BJ (cell line): ENCODE data around the gene TGFBR3L. TPM values are rescaled to one million over a fixed set of nuclear protein-coding genes. Genes with fewer than 3 reads are reported as not detected.

Experiments used
- CTCF ChIA-PET: fragments of 350-600 bp; formaldehyde crosslinking; extraction: SDS; loops from one replicate; lab custom pipeline; 2021; ENCODE audit warnings: antibody characterized with exemption, inconsistent platforms; lab: Yijun Ruan, JAX
- POLR2A ChIA-PET: fragments of 300-600 bp; sonication (Branson Sonifier 250); formaldehyde crosslinking; extraction: SDS; loops from one replicate; lab custom pipeline; 2021; ENCODE audit warnings: antibody characterized with exemption; lab: Charles Lee
- DNase-seq: peaks from one replicate; pipeline ENCODE4 v3.0.0-alpha.2; 2011; ENCODE audit warnings: low read depth
- H3K27me3 ChIP-seq: 2 replicates; pipeline ENCODE4 v1.6.0; 2011; ENCODE audit warnings: low read length; ENCODE audit not compliant: control insufficient read depth, insufficient read depth
- H3K36me3 ChIP-seq: 2 replicates; pipeline ENCODE4 v1.5.1; 2011; ENCODE audit warnings: low read length; ENCODE audit not compliant: control insufficient read depth, insufficient read depth
- H3K4me3 ChIP-seq: 2 replicates; pipeline ENCODE4 v1.5.1; 2011; ENCODE audit warnings: low read depth, mild to moderate bottlenecking, control low read depth, low read length
- polyA plus RNA-seq: library from polyadenylated mRNA; depleted of rRNA; stranded (reverse); fragments of >200 nt; gene quantifications from 2 replicates; pipeline ENCODE4 v1.2.3, GENCODE V29; 2011; rRNA removed
- TF ChIP-seq, protein P1 (sequence below): IDR thresholded peaks from 2 replicates; pipeline ENCODE4 v1.5.1; 2011; ENCODE audit warnings: low read depth, mild to moderate bottlenecking, control low read depth, inconsistent platforms, low read length, moderate library complexity; ENCODE audit not compliant: insufficient read depth

TGFBR3L gene
- polyA plus RNA-seq, 1 experiment: 0.50 TPM

DNA sequence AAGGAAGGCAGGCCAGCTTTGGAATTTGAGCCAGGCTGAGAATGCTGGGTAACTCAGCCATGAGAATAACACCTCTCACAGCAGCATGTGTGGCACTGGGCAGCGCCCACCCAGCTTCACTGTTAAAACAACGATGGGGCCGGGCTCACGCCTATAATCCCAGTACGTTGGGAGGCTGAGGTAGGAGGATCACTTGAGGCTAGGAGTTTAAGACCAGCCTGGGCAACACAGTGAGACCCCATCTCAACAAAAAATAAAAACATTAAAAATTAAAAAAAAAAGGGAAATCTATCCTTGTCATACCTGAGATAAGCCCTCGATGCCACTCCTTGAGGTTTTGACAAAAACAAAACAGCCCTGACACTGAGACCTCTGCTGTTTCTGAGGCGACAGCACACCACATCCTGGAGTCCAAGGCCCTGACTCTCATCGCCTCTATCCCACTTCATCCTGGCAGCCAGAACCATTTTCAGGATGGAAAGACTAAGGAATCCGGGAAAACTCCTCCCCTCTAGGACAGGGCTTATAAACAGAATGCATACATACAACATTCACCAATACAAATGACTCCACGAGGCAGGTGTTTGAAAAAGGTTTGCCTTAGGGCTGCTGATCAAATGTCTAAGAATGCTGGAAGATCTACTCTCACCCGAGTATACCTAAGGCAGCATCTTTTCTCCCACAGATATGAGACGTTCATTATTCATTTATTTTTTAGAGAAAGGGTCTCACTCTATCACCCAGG, 51.5 kb downstream of the TGFBR3L start:
- Histone ChIP-seq H3K36me3 (peaks cover 22% of the 10 kb centered on the region), H3K4me3 (no peak overlapping the region), H3K27me3 (no peaks in the 10 kb centered on the region)
- DNase-seq: no peak
- TF ChIP-seq, protein P1, sequence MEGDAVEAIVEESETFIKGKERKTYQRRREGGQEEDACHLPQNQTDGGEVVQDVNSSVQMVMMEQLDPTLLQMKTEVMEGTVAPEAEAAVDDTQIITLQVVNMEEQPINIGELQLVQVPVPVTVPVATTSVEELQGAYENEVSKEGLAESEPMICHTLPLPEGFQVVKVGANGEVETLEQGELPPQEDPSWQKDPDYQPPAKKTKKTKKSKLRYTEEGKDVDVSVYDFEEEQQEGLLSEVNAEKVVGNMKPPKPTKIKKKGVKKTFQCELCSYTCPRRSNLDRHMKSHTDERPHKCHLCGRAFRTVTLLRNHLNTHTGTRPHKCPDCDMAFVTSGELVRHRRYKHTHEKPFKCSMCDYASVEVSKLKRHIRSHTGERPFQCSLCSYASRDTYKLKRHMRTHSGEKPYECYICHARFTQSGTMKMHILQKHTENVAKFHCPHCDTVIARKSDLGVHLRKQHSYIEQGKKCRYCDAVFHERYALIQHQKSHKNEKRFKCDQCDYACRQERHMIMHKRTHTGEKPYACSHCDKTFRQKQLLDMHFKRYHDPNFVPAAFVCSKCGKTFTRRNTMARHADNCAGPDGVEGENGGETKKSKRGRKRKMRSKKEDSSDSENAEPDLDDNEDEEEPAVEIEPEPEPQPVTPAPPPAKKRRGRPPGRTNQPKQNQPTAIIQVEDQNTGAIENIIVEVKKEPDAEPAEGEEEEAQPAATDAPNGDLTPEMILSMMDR: no peak
- CTCF ChIA-PET: interaction anchor here (13.0 kb wide), 1 partner anchor 37 kb away, joined by 98 read pairs; the partner anchor contains the start of gene ELAVL1
- POLR2A ChIA-PET: no interaction called here

DNA sequence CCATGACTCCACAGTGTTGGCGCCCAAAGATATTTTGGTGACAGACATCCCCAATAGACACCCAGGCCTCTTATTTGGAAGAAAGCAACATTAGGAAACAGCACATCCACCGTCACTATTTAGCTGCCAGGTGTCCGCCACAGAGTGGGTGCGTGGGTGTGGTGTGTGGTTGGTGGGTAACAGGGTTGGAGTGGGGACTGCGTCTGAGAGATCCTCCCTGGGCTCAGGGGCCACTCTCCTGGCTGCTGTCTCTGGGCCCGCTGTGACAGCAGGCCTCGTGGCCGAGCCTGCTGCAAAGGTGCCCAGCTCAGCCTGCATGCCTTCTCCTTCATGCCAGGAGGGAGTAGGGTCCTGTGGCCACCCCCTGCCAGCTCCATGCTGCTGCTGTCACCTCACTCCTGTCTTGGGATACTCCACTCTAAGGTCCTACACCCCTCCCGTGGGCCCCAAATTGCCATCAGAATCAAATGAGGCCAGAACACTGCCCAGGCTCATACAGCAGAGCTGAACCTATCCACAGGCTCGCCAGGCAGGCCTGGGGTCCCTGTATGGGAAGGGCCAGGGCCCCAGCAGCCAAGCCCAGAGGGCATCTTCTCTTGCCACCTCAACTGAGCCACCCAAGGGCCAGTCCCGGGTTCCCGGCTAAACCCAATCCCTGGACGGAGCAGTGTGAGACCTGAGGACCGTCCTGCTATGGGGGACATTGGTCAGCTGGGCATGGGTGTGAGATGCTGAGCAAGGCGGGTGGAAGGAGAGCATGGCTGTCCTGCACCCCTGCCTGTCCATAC, 53.6 kb downstream of the TGFBR3L start:
- TF ChIP-seq, protein P1: no peak
- Histone ChIP-seq H3K4me3 (no peak overlapping the region), H3K36me3 (peaks cover 22% of the 10 kb centered on the region), H3K27me3 (no peaks in the 10 kb centered on the region)
- POLR2A ChIA-PET: no interaction called here
- DNase-seq: no peak
- CTCF ChIA-PET: interaction anchor here (3.4 to 13.0 kb wide), 2 partner anchors 8 to 35 kb away, joined by 16 to 98 read pairs; partner anchors contain the start of gene ELAVL1

Other genes starting within 250 kb of the TGFBR3L start
- not detected in 2 replicates for gene RETN, start 245.8 kb upstream of the TGFBR3L start, polyA plus RNA-seq
- gene MCEMP1, start 237.7 kb upstream of the TGFBR3L start, polyA plus RNA-seq: not detected in 2 replicates
- 59.7 and 85.1 TPM in 2 replicates for gene TRAPPC5, start 234.0 kb upstream of the TGFBR3L start, polyA plus RNA-seq
- not detected in 2 replicates for gene FCER2, start 212.7 kb upstream of the TGFBR3L start, polyA plus RNA-seq
- not detected in 2 replicates for gene CLEC4G, start 182.7 kb upstream of the TGFBR3L start, polyA plus RNA-seq
- gene CD209, start 167.3 kb upstream of the TGFBR3L start, polyA plus RNA-seq: not detected in 2 replicates
- gene CLEC4M, start 151.6 kb upstream of the TGFBR3L start, polyA plus RNA-seq: not detected in 2 replicates
- gene EVI5L, start 84.6 kb upstream of the TGFBR3L start, polyA plus RNA-seq: 8.1 and 11.7 TPM in 2 replicates
- not detected in 2 replicates for gene PRR36, start 40.4 kb upstream of the TGFBR3L start, polyA plus RNA-seq
- 6.0 and 8.6 TPM in 2 replicates for gene LRRC8E, start 26.3 kb upstream of the TGFBR3L start, polyA plus RNA-seq
- 6.2 and 8.0 TPM in 2 replicates for gene MAP2K7, start 11.0 kb upstream of the TGFBR3L start, polyA plus RNA-seq
- 16.6 and 28.2 TPM in 2 replicates for gene SNAPC2, start 5.5 kb downstream of the TGFBR3L start, polyA plus RNA-seq
- 1.3 and 2.0 TPM in 2 replicates for gene CTXN1, start 11.3 kb downstream of the TGFBR3L start, polyA plus RNA-seq
- gene TIMM44, start 28.8 kb downstream of the TGFBR3L start, polyA plus RNA-seq: 51.1 and 56.6 TPM in 2 replicates
- gene ELAVL1, start 90.8 kb downstream of the TGFBR3L start, polyA plus RNA-seq: 39.9 and 41.2 TPM in 2 replicates
- not detected in 2 replicates for gene CCL25, start 137.9 kb downstream of the TGFBR3L start, polyA plus RNA-seq
- gene FBN3, start 234.8 kb downstream of the TGFBR3L start, polyA plus RNA-seq: not detected in 2 replicates